HG03571 (cell line): ENCODE data around the gene NEO1.

Source experiments
- ATAC-seq: cut with Tn5 transposase; IDR thresholded peaks from one replicate; pipeline ENCODE4 v1.9.1; 2021; ENCODE audit not compliant: unreplicated experiment

The NEO1 gene

DNA sequence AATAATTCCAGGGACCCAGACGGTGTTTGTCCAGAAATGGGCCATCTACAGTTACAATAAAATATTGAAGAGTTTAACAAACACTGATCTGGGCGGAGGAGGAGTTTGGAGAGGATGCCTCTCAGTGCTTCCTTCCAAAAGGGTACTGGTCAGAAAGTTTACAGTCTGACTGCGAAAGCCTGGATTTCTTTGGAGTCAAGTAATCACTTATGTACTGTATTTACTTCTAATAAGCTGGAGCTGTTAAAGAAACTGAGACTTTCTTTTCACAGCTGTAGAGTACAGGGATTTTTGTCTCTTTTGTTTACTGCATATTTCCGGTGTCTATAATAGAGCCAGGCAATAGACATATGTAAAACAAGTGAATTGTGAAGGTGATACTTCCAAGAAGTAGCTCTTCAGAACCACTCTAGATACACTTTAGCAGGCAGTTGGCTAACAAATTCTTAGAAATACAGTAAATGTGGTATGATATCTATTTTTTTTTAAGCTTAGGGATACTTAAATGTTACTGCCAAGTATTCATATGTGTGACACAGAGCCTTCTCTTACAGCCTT is 22.1 kb upstream of the NEO1 start:
- no peak for ATAC-seq

DNA sequence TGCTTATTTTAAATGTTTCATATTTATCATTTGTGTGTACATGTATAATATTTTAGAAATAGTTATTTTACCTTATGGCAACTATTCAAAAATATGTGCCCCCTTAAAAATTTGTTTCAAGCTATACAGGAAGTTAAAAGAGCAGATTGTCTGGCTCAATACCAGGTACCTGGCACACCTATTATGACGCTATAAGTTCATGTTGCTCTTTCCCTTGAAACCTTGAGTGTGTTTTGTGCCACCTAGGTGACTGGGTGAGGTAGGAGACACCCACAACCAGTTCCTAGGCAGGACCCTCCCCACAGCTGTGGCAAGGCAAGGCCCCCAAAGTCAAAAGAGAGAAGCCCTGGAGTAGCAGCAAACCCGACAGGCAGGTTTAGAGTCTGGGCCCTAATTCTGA is 20.6 kb upstream of the NEO1 start:
- no peak for ATAC-seq

DNA sequence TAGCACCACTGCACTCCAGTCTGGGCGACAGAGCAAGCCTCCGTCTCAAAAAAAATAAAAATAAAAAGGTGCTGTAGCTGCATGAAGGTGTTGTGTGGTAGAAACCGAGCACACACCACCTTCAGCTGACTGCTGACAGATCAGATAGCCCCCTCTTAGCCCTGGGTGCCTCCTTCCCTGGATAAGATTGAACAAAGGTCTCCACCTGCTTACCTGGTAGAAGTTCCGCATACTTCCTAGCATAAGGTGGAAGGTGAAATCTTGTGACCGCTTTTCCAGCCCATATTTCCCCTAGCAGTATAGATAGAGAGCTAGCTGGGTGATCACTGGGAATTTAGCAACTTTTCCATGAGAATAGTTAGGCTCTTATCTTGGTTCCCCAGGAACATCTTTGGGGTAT is 18.7 kb upstream of the NEO1 start:
- ATAC-seq = no peak

DNA sequence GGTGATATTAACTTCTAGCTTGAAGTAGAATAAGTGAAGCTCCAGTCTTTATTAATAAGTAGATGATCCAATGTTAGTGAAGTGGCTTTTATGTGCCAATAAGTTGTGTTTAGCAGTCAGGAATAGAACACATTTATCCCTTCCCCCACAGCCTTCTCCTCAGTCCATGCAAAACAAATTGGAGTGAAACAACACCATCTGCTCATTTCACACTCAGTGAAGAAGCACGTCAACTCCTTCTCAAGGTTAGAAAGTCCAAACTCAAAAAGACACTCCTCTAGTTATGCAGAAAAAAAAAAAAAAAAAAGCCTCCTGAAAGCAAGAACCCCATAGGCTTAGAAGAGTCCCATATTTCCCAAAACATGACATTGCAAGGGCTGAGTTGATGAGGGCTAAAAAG is 18.0 kb upstream of the NEO1 start:
- no peak for ATAC-seq

DNA sequence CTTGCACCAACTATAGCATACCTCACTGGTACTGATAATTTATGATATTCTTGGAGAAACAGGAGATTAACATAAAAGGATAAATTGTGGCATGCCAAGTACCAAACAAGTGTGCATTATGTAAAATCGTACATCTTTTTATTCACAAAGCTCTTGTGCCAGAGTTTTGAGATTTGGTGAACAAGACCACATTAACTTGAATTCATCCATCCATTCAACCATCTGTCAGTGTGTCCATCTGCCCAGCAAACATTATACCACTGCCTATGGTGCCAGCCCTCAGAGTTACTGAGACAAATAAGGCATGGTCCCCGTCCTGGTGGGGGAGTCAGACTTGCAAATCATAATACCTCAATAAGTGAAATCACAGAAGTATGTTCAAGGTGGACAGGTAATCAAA is 17.0 kb upstream of the NEO1 start:
- ATAC-seq = no peak

DNA sequence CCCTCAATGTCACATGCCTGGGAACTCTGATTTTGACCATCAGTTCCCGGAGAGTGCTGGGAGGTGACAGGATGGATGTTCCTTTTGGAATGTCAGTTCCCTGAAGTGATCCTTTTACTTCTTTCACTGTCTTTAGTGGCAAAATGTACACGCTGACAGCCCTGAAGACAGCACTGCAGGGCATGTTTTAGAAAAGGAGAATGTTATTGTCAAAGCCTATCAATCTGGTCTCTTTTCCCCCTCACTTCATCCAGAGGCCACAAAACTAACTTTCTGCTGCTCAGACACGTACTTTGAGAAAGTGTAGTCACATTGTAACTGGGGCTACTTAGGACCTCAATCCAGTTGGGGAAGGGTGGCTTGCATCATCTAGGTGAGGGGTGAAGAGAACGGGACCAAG is 14.0 kb upstream of the NEO1 start:
- ATAC-seq = no peak

DNA sequence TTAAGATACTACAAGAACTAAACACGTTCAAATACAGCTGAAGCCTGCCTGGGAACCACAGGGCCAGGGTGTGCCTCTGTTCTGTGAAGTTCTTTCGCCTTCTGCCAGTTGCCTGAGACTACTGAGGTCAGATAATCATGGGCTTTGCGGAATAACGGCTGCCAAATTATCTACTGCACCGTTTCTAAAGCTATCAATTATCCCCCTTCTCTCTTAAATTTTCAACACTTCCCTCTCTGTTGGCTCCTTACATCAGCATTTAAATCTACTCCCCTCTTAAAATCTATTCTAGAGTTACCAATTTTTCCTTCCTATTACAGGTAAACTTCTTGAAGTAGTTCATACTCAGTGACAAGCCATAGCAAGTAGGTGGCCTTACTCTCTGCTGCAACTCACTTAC is 6.2 kb upstream of the NEO1 start:
- ATAC-seq = no peak

DNA sequence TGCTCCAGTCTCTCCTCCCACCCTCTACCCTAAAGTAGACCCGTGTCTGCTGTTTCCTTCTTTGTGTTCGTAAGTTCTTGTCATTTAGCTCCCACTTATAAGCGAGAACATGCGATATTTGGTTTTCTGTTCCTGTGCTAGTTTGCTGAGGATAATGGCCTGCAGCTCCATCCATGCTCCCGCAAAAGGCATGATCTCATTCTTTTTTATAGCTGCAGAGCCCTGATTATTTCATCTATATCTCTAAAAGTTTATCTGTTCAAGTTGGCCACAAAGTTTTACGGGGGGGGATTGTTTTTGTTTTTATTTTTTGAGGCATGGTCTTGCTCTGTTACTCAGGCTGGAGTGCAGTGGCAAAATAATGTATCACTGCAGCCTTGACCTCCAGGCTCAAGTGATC is 4.4 kb upstream of the NEO1 start:
- no peak for ATAC-seq

DNA sequence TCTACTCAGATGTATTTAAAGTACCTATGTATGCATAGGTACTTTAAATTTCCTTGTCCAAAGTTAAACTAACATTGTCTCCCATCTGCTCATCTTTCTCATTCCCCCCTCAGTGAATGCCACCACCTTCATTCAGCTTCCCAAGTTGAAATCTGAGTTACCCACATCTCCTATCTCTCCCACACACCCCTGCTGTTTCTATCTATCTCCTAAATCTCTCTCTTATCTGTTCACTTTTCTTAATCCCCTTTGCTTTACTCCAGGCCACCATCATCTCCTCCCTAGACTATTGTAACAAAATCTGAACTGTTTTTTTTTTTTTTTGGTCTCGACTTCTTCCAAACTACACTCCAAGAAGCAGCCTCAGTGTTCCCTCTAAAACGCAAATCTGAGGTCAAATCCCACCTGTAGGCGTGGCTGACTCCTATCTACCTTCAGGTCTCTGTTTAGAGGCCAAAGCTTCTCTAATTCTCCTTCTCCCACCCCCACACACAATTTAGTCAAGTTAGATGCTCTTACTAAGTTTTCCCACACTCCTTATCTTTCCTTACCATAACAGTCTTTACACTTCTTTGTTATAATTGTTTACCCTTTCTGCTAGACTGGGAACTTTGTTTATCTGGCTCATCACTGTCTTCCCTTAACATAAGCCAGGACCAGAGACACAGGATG is 3.5 kb upstream of the NEO1 start:
- ATAC-seq = no peak

DNA sequence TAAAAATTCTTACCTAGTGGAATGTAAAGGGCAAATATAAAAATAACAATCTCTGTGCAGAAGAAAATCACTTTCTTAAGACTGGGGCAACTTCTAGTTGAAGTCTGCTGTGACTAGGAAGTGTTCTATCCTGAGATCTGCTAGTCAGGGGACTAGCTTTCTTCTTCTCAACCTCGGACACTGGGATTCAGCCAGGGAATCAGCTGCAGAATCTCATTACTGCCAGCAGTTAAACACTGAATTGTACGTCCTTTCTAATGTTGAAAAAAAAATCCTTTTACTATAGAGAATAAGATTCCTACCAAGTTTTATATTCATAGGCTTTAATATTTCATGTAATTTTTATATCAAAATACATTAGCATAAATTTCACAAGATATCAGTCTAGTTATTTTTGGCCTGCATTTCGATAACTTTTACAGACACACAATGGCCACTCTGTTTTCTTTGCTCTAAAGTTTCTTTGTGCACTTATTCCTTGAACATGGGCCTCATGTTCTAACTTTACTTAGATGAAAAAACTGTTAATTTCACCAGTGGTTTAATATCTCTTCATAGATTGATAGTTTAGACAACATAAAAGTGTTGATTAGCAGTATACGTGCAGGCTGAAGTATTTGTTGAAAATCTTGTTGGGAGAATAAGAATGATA is 2.6 kb upstream of the NEO1 start:
- ATAC-seq = no peak

DNA sequence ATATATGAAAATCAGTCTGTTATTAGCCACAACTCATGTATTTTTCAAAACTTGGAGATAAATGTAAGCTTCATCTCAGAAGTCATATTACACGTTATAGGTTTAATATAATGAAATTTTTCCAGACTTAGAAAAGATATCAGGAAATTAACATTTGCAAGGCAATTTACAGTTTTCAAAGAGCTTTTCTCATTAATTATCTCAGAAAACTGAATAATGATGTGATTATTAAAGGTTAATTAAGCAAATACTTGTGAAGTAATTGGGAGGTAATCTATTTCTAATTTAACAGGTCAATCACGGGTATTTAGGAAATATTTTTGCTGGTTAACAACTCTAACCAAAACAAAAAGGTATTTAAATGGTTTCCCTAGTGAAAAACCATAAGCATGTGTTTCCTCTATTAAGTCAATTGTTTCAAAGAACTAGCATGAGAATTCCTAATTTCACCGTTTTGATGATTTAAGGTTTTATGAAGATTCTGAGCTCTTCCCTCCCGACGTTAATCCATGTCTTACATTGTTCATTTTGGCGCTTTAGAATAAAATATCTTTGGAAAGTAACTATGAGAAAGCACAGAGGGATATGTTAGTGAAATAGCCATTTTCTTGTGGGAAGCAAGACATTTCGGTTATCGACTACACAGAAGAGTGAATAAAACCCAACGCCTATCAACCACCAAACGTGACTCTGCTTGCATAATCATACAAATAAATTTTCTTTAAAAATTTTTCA is 1.5 kb upstream of the NEO1 start:
- no peak for ATAC-seq

DNA sequence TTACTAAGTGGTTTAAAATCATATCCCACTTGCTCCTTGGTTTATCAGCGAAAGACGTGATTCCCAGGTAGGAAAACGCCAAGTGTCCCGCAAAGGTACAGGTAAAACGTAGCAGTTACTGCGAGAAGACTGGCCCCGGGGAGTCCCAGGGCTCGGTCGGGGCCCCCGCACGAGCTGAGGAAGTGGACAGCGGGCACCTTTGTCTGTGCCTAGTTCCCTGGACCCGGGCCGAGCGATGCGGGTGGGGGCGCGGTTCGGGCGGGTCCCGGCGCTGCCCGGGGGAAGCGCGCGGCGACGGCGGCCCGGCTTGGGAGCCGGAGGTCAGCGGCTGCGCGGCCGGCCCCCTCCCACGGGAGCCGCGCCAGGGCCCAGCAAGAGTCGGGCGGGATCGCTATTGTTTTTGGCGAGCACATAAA is 864 bp upstream of the NEO1 start:
- ATAC-seq = no peak

DNA sequence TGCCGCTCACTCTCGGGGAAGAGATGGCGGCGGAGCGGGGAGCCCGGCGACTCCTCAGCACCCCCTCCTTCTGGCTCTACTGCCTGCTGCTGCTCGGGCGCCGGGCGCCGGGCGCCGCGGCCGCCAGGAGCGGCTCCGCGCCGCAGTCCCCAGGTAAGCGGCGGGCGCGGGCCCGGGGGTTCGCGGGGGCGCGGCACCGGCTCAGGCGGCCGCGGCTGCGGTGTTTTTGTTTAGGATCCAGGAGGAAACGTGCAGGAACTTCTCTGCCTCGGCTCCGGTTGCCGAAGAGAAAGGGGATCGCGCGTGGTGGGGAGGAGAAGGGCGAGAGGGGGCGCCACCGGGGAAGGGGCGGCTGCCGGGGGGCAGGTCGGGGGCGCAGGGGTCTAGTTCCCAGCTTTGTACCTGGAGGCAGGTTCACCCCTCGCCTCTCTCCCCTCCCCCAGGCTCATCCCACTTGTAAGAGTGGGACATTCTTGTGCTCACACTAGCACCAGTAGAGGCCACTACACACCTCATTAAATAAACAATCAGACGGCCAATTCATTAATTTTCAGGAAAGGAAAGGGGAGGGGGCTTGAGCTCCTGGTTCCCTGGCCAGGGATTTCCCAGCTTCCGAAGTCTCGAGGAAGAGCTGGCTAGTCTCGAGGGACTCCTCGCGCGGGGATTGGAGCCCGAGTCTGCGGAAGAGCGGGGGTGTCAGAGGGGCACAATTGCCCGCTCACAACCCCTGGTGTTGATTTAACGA is 562 bp downstream of the NEO1 start:
- no peak for ATAC-seq

DNA sequence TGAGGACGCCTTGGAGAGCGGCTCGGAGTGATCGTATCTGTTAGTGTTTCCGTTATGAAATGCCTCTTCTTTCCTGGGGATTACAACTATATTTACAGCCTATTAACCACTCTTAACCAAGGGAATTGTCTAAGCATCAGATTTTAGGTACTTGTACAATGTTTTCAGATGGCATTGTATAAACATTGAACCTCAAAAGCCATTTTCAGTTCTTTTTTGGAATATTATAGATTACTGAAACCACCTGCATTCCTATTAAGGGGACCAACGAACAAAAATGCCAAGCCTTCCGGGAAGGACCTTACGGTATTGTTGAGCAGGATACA is 1.1 kb downstream of the NEO1 start:
- ATAC-seq = no peak

DNA sequence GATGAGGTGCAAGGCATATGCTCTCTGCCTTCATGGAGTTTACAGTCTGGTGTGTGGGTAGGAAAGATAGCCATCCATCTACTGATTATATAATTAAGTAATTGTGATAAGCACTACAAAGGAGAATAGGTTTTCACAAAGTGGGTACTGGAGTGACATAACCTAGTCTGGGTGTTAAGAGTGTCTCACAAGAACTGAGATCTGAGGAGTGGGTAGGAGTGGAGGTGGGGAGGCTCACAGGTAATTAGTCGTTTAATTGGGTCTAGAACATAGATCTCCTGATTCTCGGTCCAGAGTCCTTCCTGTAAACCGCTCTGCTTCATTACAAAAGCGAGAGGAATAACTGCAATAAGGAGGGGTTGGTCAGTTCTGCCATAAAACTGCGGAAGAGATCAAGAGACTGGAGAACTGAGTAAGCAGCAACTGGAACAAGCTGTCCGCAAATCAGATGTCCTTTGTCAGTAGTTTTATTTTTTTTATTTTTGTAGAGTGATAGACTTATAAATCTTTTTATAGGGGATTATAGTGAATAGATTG is 2.2 kb downstream of the NEO1 start:
- no peak for ATAC-seq

DNA sequence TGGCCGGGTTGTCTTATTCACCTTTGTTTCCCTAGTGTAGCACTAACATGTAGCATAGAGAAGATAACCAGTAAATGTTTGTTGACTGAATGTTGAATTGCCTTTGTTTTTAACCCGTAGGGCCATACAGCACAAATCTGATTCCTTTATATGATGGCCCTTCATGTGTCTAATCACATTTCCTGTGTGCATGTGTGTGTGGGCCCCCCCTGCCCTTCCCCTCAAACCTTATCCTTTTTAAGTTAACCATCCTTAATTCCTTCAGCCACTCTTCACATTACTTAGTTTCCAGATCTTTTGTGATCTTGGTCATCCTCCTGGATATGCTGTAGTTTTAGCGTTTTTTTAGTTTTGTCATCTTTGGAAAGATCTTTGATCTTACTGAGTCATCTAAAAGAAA is 4.2 kb downstream of the NEO1 start:
- no peak for ATAC-seq

DNA sequence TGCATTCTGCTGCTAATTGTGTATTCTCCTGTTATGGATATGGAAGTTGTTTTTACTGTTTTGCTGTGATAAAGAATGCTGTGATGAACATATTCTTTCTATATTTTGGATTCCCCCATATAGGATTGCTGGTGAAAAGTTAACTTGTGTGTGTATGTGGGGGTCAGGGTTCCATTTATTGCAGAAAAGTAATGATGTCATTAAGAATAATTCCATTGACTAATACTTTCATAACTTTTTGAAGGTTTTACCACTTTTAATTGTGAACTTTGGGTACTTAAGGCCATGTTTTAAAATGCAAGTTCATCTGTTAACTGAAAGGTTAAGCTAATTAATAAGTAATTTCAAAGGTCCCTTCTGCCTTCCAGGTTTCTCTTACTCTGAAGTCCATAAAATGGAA is 6.2 kb downstream of the NEO1 start:
- no peak for ATAC-seq

DNA sequence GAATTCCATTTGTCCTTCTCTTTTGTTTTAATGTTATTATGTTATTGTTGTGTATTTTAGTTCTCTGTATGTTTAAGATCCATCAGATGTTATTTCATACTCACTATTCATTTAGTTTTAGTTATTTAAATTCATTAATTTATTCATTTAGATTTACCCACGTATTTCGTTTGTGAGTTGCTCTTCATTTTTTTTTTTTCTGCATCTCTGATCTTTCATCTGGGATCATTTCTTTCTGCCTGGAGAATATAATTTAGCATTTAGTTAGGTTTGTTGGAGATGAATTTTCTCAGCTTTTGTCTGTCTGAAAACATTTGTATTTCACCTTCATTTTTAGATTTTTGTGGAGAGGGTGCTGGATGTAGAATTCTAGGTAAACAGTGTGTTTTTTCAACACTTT is 12.9 kb downstream of the NEO1 start:
- ATAC-seq = no peak

DNA sequence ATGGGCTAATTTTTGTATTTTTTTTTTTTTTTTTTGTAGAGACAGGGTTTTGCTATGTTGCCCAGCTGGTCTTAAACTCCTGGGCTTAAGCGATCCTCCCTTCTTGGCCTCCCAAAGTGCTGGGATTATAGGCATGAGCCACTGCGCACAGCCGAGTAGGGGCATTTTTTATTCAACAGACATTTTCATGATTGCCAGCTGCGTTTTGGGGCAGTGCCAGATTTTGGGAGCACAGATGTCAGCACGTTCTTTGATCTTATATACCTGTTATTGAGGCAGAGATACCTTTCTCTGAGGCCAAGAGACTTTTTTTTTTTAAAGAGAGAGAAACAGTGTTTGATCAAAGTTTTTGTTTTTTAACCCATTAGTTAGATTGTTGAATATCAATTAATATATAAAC is 16.8 kb downstream of the NEO1 start:
- no peak for ATAC-seq

DNA sequence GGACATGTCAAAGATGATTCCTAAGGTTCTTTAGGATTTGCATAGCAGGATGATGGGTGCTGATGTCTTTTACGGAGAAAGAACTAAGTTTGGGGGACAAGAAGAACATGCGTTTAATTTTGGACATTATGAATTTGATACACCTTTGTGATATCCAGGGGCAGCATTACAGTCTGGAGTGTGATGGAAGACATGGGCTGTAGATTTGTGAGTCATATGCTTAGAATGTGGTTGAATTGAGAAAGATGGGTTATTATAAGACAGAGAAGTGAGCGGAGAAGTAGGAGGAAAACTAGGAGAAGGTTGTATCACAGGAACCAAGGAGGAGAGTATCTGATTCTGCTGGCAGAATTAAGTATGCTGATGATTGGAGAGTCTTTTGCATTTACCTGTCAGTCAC is 20.6 kb downstream of the NEO1 start:
- ATAC-seq = no peak

DNA sequence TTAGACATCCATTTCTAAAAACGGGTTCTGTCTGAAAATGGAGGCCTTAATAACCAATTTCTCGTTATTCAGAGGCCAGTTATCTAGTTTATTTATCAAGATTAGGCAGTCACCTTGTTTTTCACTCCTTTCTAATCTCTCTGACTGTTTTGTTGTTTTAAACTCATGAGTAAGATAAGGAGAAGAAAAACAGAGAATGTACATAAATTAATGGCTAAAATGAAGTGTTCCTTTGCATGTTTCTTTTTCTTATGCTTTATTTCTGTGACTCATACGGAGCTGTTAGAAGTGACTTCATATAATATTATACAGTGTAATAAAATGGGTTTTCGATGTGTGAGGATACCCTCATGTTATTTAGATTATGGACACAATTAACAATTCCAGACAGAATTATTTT is 22.0 kb downstream of the NEO1 start:
- ATAC-seq = no peak
